ENCODE data around the gene FBXL7.

DNA sequence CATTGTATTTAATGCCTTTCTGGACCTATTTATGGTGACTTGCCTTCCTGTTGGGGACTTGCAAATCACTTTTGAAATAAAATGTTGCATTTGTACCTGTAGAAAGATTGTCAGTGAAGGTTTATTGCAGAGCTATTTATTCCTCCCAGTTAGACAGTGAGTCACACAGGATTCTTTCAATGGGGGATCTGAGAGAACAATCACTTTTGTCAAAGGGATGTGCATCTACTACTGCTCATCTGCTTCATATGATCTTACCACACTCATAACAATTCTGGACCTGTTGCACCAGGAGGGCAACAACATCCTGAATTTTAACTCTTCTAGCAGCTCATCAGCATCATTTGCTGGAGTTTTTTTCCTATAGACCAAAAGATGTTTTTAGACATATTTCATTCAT, 66.8 kb downstream of the FBXL7 start:
- TF ChIP-seq, protein P1, sequence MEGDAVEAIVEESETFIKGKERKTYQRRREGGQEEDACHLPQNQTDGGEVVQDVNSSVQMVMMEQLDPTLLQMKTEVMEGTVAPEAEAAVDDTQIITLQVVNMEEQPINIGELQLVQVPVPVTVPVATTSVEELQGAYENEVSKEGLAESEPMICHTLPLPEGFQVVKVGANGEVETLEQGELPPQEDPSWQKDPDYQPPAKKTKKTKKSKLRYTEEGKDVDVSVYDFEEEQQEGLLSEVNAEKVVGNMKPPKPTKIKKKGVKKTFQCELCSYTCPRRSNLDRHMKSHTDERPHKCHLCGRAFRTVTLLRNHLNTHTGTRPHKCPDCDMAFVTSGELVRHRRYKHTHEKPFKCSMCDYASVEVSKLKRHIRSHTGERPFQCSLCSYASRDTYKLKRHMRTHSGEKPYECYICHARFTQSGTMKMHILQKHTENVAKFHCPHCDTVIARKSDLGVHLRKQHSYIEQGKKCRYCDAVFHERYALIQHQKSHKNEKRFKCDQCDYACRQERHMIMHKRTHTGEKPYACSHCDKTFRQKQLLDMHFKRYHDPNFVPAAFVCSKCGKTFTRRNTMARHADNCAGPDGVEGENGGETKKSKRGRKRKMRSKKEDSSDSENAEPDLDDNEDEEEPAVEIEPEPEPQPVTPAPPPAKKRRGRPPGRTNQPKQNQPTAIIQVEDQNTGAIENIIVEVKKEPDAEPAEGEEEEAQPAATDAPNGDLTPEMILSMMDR (conservative IDR thresholded peaks at IDR 0.05) = no peak
- no peak for TF ChIP-seq ZFX (IDR thresholded peaks at IDR 0.05)

Measured in C4-2B (cell line).